IPS-20b (cell line): Measurements from ENCODE around the gene GSTM5.
"Not testable (repeated sequence)": the region's sequence is repeated elsewhere in the genome, so short reads cannot be mapped to it uniquely, and the experiment has no call there.

Experiments
- H3K27ac ChIP-seq: one replicate; pipeline ENCODE4 v1.5.1; 2013; ENCODE audit warnings: low read length
- H3K27me3 ChIP-seq: 2 replicates; pipeline ENCODE4 v1.6.1; 2013; ENCODE audit warnings: mild to moderate bottlenecking, low read length, inconsistent platforms; ENCODE audit not compliant: insufficient read depth
- H3K36me3 ChIP-seq: 2 replicates; pipeline ENCODE4 v1.6.1; 2013; ENCODE audit warnings: low read depth, mild to moderate bottlenecking, inconsistent platforms, low read length, moderate library complexity; ENCODE audit not compliant: insufficient read depth
- H3K4me1 ChIP-seq: 2 replicates; pipeline ENCODE4 v1.6.1; 2013; ENCODE audit warnings: mild to moderate bottlenecking, control low read depth, inconsistent platforms, low read length, moderate library complexity; ENCODE audit not compliant: insufficient read depth
- H3K4me3 ChIP-seq: 2 replicates; pipeline ENCODE4 v1.5.1; 2013; ENCODE audit warnings: mild to moderate bottlenecking, low read length, inconsistent platforms
- H3K9ac ChIP-seq: 2 replicates; pipeline ENCODE4 v1.6.1; 2013; ENCODE audit warnings: low read depth, mild to moderate bottlenecking, inconsistent platforms, low read length, moderate library complexity
- H3K9me3 ChIP-seq: 2 replicates; pipeline ENCODE4 v1.6.1; 2013; ENCODE audit warnings: mild to moderate bottlenecking, low read depth, low read length, inconsistent platforms; ENCODE audit not compliant: insufficient read depth

GSTM5 gene

DNA sequence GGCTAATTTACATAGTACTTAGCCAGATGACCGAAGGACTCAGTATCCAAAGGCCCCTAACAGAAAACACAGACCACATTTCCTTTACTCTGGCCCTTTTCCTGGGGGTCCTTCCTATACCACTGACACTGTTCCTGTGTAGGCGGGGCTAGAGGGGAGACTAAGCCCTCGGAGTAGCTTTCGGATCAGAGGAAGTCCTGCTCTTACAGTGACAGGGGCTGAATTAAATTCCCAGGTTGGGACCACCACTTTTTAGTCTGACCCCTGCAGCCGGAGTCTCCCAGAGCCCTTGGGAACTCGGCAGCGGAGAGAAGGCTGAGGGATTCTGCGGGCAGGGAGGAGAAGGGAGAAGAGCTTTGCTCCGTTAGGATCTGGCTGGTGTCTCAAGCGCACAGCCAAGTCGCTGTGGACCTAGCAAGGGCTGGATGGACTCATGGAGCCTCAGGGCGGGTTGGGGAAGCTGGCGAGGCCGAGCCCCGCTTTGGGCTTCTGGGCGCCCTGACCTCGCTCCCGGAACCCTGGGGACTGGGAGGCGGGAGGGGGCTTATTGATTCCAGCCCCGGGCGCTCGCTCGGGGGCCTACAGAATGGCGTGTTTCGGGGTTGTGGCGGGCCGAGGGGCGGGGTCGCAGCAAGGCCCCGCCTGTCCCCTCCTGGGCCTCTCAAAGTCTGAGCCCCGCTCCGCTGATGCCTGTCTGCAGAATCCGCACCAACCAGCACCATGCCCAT lies at the start of gene GSTM5:
Gene GSTM5, plus strand, starts transcription at position 659 of the 728 bp plus-strand sequence. Its CDS starts 62 bp downstream, at position 721.
- not testable (repeated sequence) for H3K9me3 ChIP-seq, H3K27ac ChIP-seq, H3K36me3 ChIP-seq, H3K4me1 ChIP-seq, H3K4me3 ChIP-seq, H3K27me3 ChIP-seq, H3K9ac ChIP-seq

DNA sequence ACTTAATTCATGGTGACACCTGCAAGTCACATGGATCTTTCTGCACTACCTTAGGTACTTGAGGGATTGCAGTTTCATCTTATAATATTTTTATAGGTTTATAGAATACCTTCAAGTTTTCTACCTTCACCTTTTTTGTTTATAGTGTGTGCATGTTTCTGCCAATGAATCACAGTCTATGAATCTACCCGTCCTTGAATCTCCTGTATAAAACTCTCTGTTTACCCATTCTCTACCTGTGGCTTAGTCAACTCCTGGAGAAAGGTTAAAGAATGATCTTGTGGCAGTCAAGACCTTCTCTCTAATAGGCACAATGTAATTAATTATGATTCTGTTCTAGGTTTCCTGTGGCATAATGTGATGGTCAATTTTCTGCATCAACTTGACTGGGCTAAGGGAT lies 47.4 kb upstream of the GSTM5 start:
- no peaks in the 10 kb centered on the region for H3K9me3 ChIP-seq
- H3K27ac ChIP-seq = no peak overlapping the region
- H3K4me3 ChIP-seq = no peak overlapping the region
- H3K36me3 ChIP-seq = no peaks in the 10 kb centered on the region
- H3K9ac ChIP-seq = no peak overlapping the region
- H3K4me1 ChIP-seq = no peaks in the 10 kb centered on the region
- no peaks in the 10 kb centered on the region for H3K27me3 ChIP-seq

DNA sequence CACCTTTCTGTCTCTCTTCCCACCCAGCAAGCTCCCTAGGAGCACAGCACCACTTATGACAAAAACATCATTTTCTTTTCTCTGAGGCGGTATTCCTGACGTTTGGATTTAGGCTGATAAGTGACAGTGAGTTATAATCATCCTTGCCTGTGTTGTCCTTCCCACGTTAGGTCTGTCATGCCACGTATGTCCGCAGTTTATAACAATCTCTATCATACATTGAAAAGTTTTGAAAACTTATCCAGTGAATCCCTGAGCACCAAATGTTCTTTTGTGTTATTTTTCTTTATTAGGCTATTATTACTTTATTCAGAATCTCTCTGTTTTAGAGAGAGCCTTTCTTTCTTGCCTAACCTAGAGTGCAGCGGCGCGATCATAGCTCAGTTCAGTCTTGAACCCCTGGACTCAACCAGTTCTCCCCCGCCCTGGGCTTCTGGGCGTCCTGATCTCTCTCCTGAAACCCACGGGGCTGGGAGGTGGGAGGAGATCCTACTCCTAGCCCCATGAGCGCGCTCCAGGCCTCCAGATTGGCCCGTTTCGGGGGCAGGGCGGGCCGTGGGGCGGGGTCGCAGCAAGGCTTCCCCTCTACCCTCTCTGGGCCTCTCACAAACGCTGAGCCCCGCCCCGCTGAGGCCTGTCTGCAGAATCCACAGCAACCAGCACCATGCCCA lies 44.5 kb upstream of the GSTM5 start, which contains the start of gene GSTM2:
Gene GSTM2, plus strand, starts transcription at position 606 of the 671 bp plus-strand sequence. Its CDS starts 59 bp downstream, at position 665.
- Histone ChIP-seq H3K4me1 (no peaks in the 10 kb centered on the region), H3K9ac (peak within 1 kb of the TSS; percentile 39; the same call in 1 of the 2 replicates), H3K9me3 (no peaks in the 10 kb centered on the region), H3K36me3 (no peaks in the 10 kb centered on the region), H3K27me3 (no peaks in the 10 kb centered on the region), H3K27ac (no peak within 1 kb of the TSS), H3K4me3 (peak within 1 kb of the TSS; percentile 60)

DNA sequence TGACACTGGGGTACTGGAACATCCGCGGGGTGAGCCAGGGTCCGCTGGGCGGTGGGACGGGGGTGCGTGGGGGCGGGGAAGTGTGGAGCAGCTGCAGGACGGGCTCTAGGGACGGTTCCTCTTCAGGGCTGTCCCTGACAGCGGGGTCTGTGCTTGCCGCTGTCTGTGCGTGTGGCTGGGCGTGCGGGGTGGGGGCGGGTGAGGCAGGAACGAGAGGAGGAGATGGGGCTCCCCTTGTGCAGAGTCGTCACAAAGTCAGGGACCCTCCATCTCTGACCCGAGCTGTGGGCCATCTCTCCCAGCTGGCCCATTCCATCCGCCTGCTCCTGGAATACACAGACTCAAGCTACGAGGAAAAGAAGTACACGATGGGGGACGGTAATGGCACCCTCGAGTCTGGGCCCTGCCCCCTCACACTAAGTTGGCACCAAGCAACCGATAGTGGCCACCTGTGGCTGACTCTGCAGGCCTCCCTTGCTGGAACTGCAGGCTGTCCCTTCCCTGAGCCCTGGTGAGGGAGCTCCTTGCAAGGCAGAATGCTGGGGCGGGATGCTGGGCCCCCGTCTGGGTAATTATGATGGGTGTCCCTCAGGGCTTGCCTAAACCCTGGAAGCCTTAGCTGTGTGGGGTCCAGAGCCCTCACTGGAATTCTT lies 43.8 kb upstream of the GSTM5 start:
- Histone ChIP-seq H3K36me3 (no peaks in the 10 kb centered on the region), H3K4me3 (peak overlapping the region; percentile 60; the same call in 1 of the 2 replicates), H3K27ac (no peak overlapping the region), H3K9me3 (no peaks in the 10 kb centered on the region), H3K9ac (no peak overlapping the region), H3K27me3 (no peaks in the 10 kb centered on the region), H3K4me1 (no peaks in the 10 kb centered on the region)

DNA sequence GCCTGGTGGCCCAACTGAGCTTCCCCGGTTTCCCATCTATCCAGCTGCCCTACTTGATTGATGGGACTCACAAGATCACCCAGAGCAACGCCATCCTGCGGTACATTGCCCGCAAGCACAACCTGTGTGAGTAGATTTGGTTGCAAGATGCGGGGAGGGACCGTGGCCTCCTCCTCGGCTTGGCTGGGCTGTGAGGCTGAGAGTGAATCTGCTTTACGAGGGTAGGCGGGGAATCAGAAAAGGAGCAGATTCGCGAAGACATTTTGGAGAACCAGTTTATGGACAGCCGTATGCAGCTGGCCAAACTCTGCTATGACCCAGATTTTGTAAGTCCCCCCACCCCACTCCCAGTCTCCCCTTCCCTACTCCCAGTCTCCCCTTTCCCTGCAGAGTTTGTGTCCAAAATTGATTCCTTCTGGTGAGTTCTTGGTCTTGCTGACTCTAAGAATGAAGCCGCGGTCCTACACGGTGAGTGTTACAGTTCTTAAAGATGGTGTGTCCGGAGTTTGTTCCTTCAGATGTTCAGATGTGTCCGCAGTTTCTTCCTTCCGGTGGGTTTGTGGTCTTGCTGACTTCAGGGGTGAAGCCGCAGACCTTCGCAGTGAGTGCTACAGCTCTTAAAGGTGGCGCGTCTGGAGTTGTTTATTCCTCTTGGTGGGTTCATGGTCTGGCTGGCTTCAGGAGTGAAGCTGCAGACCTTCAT lies 42.7 kb upstream of the GSTM5 start:
- Histone ChIP-seq H3K9me3 (no peaks in the 10 kb centered on the region), H3K4me3 (no peak overlapping the region), H3K36me3 (no peaks in the 10 kb centered on the region), H3K9ac (no peak overlapping the region), H3K27me3 (no peaks in the 10 kb centered on the region), H3K4me1 (no peaks in the 10 kb centered on the region), H3K27ac (no peak overlapping the region)

DNA sequence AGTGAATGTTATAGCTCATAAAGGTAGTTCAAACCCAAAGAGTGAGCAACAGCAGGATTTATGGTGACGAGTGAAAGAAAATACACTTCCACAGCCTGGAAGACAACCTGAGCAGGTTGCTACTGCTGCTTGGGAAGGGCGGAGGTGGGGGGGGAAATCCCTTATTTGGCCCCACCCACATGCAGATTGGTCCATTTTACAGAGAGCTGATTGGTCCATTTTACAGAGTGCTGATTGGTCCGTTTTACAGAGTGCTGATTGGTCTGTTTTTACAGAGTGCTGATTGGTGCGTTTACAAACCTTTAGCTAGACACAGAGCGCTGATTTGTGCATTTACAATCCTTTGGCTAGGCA lies 42.1 kb upstream of the GSTM5 start:
- H3K9me3 ChIP-seq, H3K4me3 ChIP-seq, H3K27ac ChIP-seq, H3K27me3 ChIP-seq, H3K4me1 ChIP-seq, H3K9ac ChIP-seq, H3K36me3 ChIP-seq: not testable (repeated sequence)

DNA sequence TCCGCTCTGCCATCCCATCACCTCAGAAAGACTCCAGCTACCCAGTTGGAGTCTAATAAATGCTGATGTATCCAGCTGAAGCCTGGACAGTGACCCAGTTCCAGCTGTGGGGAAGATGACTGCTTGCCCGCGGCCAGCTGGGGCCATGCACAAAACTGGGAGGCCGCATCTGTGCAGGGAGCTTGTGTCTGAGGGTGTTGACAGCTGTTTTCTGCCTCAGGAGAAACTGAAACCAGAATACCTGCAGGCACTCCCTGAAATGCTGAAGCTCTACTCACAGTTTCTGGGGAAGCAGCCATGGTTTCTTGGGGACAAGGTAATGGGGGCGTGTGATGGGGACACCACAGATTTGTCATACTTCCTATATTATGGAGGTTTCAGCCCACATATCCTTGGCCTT lies 41.0 kb upstream of the GSTM5 start:
- Histone ChIP-seq H3K27ac (no peak overlapping the region), H3K4me1 (no peaks in the 10 kb centered on the region), H3K36me3 (no peaks in the 10 kb centered on the region), H3K4me3 (no peak overlapping the region), H3K9ac (no peak overlapping the region), H3K9me3 (no peaks in the 10 kb centered on the region), H3K27me3 (no peaks in the 10 kb centered on the region)

DNA sequence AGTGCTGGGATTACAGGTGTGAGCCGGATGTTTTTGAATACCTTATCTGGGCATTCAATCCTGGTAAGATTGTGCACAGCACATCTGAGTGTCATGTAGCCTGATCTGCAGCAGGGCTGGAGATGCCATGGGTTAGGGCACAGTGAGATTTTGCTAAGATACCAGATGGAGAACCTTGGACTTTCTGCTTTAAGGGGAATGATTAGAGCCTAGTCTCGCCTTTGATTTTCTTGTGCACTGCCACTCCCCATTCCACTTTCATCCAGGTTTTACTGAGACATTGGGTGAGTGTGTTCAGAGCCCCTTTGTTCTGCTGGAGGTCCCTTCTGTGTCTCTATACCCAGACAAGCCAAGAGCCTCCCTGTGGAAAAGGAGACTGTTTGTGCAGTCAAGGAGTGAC lies 38.2 kb upstream of the GSTM5 start:
- not testable (repeated sequence) for H3K9ac ChIP-seq, H3K27ac ChIP-seq, H3K4me3 ChIP-seq, H3K9me3 ChIP-seq, H3K4me1 ChIP-seq, H3K27me3 ChIP-seq, H3K36me3 ChIP-seq

DNA sequence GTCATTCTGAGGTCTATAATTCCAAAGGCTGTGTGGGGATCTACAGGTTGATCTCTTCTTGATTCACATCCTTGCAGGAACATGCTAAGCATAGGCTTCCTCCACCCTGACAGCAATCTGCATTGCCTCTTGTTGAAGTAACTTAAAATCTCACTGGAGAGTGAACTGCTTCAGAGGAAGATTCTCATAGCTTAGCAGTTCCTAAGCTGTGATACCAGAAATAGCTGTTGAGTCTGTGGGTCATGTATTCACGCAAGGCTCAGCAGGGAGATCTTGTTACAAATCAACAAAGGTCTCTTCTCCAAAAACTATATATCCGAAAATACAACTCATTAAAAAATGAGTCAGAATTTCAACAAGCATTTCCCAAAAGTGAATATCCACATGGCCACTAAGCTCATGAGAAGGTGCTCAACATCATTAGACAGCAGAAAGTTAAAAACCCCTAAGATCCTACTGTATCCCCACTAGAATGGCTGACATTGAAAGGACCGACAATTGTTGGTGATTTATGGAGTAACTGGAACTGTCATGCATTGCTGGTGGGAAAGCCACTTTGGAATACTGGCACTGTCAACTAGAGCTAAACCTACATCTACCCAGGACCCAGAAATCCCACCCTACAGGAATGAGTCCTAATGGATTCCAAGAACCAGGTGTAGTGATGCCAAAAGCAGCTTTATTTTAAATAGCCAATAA lies 35.2 kb upstream of the GSTM5 start:
- H3K27ac ChIP-seq, H3K4me1 ChIP-seq, H3K27me3 ChIP-seq, H3K9ac ChIP-seq, H3K9me3 ChIP-seq, H3K36me3 ChIP-seq, H3K4me3 ChIP-seq: not testable (repeated sequence)

DNA sequence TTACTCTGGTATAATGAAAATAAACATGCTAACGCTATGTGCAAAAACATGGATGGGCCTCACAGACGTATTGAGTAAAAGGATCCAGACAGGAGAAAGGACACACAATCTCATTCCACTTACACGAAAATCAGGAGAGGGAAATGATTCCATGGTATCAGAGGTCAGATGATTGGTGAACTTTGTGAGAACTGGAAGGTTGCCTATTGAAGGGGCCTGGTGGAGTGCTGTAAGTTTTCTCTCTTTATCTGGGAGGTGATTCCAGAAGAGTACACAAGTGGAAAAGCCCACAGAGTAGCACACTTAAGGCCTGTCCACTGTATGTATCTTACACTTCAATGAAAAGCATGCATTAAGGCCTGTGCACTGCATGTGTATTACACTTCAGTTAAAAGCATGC lies 34.6 kb upstream of the GSTM5 start:
- no peak overlapping the region for H3K27ac ChIP-seq
- no peak overlapping the region for H3K4me3 ChIP-seq
- no peaks in the 10 kb centered on the region for H3K9me3 ChIP-seq
- no peak overlapping the region for H3K9ac ChIP-seq
- H3K4me1 ChIP-seq = no peaks in the 10 kb centered on the region
- no peaks in the 10 kb centered on the region for H3K36me3 ChIP-seq
- no peaks in the 10 kb centered on the region for H3K27me3 ChIP-seq

DNA sequence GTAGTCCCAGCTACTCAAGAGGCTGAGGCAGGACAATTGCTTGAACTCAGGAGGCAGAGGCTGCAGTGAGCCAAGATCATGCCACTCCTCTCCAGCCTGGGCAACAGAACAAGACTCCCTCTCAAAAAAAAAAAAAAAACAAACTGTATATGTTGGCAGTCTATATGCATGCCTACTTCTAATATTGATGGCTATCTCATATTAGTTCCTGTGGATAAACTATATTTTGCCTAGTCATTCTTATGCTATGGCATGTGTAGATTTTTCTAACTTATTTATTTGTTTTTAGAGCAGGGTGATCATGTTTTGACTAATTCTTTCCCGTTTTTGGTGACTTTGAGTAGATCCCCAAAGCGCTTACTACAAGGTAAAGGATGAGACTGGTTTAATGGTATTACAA lies 33.4 kb upstream of the GSTM5 start:
- not testable (repeated sequence) for H3K9ac ChIP-seq, H3K27me3 ChIP-seq, H3K27ac ChIP-seq, H3K9me3 ChIP-seq, H3K4me1 ChIP-seq, H3K4me3 ChIP-seq, H3K36me3 ChIP-seq
